22Rv1 (cell line): ENCODE results near the gene PECR.
A peak's percentile ranks its signal among the peaks of the same experiment; 100 is the strongest.
"Not testable (repeated sequence)": the region's sequence is repeated elsewhere in the genome, so short reads cannot be mapped to it uniquely, and the experiment has no call there.

Source experiments
- H3K27ac ChIP-seq: fragments of 450-650 bp; 2 replicates; pipeline ENCODE4 v1.5.1; 2017
- CTCF ChIP-seq: fragments of 450-650 bp; IDR thresholded peaks from 2 replicates; pipeline ENCODE4 v1.5.1; 2017; ENCODE audit warnings: mild to moderate bottlenecking
- ZFX ChIP-seq: fragments of 450-650 bp; IDR thresholded peaks from 2 replicates; pipeline ENCODE4 v1.6.1; 2017; ENCODE audit warnings: antibody characterized with exemption, borderline replicate concordance

Gene PECR

GRCh38 chr2:216016581-216016980 is 65.0 kb downstream of the PECR start:
- H3K27ac ChIP-seq: no peak overlapping the region
- TF ChIP-seq CTCF (no peak), ZFX (no peak)

- no peak overlapping the region for H3K27ac ChIP-seq
- TF ChIP-seq CTCF: no peak
- TF ChIP-seq ZFX: no peak
Measured at GRCh38 chr2:216015722-216016464, 65.7 kb downstream of the PECR start.

GRCh38 chr2:216014986-216015385 is 66.6 kb downstream of the PECR start:
- TF ChIP-seq CTCF: no peak
- H3K27ac ChIP-seq: no peak overlapping the region

DNA sequence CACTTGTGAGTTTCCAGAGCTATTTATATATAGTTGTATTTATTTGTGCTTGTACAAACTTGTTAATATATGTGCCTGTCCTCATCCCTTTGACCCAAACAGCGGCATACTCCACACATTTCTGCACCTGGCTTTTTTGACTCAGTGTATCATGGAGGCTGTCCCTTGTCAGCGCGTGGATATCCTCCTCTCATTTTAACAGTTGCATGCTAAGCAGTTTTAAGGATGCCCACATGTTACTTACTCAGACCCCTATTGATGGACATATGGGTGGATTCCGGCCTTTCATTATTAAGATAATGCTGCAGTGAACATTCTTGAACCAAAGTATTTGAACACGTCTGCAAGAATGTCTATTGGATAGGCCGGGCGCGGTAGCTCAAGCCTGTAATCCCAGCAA is 67.6 kb downstream of the PECR start:
- H3K27ac ChIP-seq: no peak overlapping the region
- no peak for TF ChIP-seq CTCF
- TF ChIP-seq ZFX: no peak

DNA sequence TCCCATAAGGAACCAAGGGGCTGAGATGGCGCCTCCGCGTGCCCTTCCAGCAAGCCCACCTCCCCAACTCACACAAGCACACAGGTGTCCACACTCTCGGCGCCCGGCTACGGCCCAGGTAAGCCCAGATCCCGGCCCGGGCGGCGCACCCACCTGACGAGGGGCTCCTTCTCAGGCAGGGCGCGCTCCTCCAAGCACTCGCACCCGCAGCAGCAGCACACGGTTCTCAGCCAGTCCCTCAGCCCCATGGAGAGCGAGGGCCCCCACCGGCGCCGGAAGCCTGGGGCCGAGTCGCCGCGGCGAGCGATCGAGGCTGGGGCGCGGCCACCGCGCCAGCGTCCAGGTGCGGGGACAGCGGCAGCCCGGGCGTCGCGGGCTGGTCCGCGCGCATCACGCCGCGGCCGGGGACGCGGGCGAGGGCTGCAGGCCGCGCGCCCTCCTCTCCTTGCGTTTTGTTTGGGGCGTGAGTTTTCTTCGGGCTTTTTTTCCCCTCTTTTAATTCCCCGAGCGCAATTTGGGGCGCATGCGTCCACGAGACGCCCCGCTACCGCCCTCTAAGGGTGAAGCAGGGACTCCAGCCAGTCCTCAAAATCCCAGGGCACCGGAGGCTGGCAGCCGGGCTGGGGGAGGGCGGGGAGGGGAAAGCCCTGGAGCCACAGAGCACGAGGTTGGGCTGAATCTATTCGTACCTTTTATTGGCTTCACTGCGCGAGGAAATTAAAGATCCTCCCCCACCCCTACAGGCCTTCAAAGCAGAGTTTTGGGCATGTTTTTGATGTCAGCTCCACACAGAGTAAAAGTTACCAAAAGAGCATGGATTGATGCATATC is 68.3 kb downstream of the PECR start, which contains the start of gene MREG:
MREG (minus strand) TSS at position 472 of the 830 bp plus-strand sequence; CDS start at position 248, 224 bp downstream.
- TF ChIP-seq CTCF (peak; percentile 85), ZFX (no peak)
- no peak within 1 kb of the TSS for H3K27ac ChIP-seq

DNA sequence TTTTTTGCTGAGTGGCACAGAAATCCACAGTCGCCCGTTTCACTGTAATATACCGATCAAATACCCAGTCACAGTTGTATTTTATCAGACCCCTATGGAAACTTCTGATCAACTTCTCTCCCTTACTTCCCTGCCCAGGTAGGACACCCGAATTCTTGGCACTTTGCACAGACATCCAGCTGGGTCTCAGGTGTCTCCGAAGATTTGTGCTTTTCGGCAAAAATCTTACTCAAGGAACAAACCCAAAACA is 68.9 kb downstream of the PECR start:
- no peak for TF ChIP-seq ZFX
- TF ChIP-seq CTCF: no peak
- no peak overlapping the region for H3K27ac ChIP-seq

- no peak overlapping the region for H3K27ac ChIP-seq
- TF ChIP-seq CTCF (no peak), ZFX (no peak)
Measured at GRCh38 chr2:216012133-216012829, 69.3 kb downstream of the PECR start.

DNA sequence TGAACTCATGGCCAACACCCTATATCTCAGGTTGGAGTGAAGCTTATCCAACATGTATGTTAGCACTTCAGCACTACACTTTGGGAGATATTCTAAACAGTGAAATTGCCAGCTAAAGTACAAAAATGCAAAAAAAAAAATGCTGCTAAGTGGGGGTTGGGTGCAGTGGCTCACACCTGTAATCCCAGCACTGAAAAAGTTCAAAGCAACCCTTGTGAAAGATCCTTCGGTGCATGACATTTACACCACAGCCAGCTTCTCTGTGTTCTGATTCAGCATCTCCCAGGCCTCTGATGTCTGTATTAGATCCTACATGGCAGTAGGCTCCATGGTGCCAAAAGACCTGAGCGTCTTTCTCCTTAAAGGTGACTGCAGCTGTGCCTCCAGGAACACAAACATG is 72.4 kb downstream of the PECR start:
- not testable (repeated sequence) for H3K27ac ChIP-seq
